GM23248 (cell line): ENCODE data around the gene UTP15. TPM values are rescaled to one million over a fixed set of nuclear protein-coding genes. Genes with fewer than 3 reads are reported as not detected.
A peak's percentile ranks its signal among the peaks of the same experiment; 100 is the strongest.

Experiments used
- DNase-seq: peaks from one replicate; pipeline ENCODE4 v3.0.0-alpha.2; 2015
- H2AFZ ChIP-seq: fragments of 200-600 bp; sonication (generic); 2 replicates; pipeline ENCODE4 v1.6.1; 2016; ENCODE audit warnings: antibody characterized with exemption
- H3F3A ChIP-seq: fragments of 200-600 bp; sonication (generic); 2 replicates; pipeline ENCODE4 v1.6.1; 2016; ENCODE audit warnings: mild to moderate bottlenecking, antibody characterized with exemption, mixed run types; ENCODE audit not compliant: insufficient read depth
- H3K27ac ChIP-seq: fragments of 200-600 bp; sonication (generic); 2 replicates; pipeline ENCODE4 v1.5.1; 2016; ENCODE audit warnings: mild to moderate bottlenecking
- H3K27me3 ChIP-seq: fragments of 200-600 bp; sonication (generic); replicated peaks from 2 replicates; pipeline ENCODE4 v1.6.1; 2016; ENCODE audit warnings: mild to moderate bottlenecking; ENCODE audit not compliant: insufficient read depth
- H3K36me3 ChIP-seq: fragments of 200-600 bp; sonication (generic); 2 replicates; pipeline ENCODE4 v1.6.1; 2016; ENCODE audit warnings: low read depth, mild to moderate bottlenecking
- H3K4me1 ChIP-seq: fragments of 200-600 bp; sonication (generic); 2 replicates; pipeline ENCODE4 v1.6.1; 2016; ENCODE audit warnings: mild to moderate bottlenecking; ENCODE audit not compliant: insufficient read depth
- H3K4me2 ChIP-seq: fragments of 200-600 bp; sonication (generic); one replicate; pipeline ENCODE4 v1.6.1; 2016; ENCODE audit warnings: mild to moderate bottlenecking; ENCODE audit not compliant: unreplicated experiment
- H3K4me3 ChIP-seq: fragments of 200-600 bp; sonication (generic); 2 replicates; pipeline ENCODE4 v1.5.1; 2016; ENCODE audit warnings: mild to moderate bottlenecking
- H3K79me2 ChIP-seq: fragments of 200-600 bp; sonication (generic); 2 replicates; pipeline ENCODE4 v1.6.1; 2016; ENCODE audit warnings: mild to moderate bottlenecking; ENCODE audit not compliant: insufficient read depth
- H3K9ac ChIP-seq: fragments of 200-600 bp; sonication (generic); 2 replicates; pipeline ENCODE4 v1.6.1; 2016; ENCODE audit warnings: mild to moderate bottlenecking
- H3K9me2 ChIP-seq: fragments of 200-600 bp; sonication (generic); 2 replicates; pipeline ENCODE4 v1.6.1; 2016; ENCODE audit warnings: mixed run types, mild to moderate bottlenecking, moderate library complexity; ENCODE audit not compliant: insufficient read depth
- H3K9me3 ChIP-seq: fragments of 200-600 bp; sonication (generic); one replicate; pipeline ENCODE4 v1.6.1; 2017; ENCODE audit warnings: low read depth
- H4K20me1 ChIP-seq: fragments of 200-600 bp; sonication (generic); 2 replicates; pipeline ENCODE4 v1.6.0; 2016; ENCODE audit not compliant: insufficient read depth
- EZH2 ChIP-seq: fragments of 200-600 bp; sonication (generic); IDR thresholded peaks from 2 replicates; pipeline ENCODE4 v1.6.1; 2018; ENCODE audit warnings: antibody characterized with exemption, mild to moderate bottlenecking; ENCODE audit not compliant: insufficient read depth, poor library complexity, severe bottlenecking
- EZH2phosphoT487 ChIP-seq: fragments of 200-600 bp; sonication (generic); IDR thresholded peaks from 2 replicates; pipeline ENCODE4 v1.6.1; 2018; ENCODE audit warnings: antibody characterized with exemption, moderate library complexity, mild to moderate bottlenecking, low read depth; ENCODE audit not compliant: insufficient read depth
- WGBS, 2 experiments: methylation state at CpG; one replicate each; pipeline ENCODE4 v1.1.6; 2015 to 2017; ENCODE audit warnings: low lambda C conversion rate in 2 of 2, low coverage in 1 of 2; ENCODE audit errors: missing lambda C conversion rate in 2 of 2; 5-methylcytosine and 5-hydroxymethylcytosine counted together
- in situ Hi-C: fragments of 300-500 bp; cut with MboI; formaldehyde crosslinking; loops from 2 replicates; pipeline ENCODE4 v1.15.0; 2020
- polyA plus RNA-seq: library from polyadenylated mRNA; unstranded; fragments of >200 nt; fragmentation: Nextera tagmentation; extraction: Ambion mirVana; gene quantifications from 2 replicates; pipeline ENCODE4 v1.2.1, GENCODE V29; 2016
- total RNA-seq: library from RNA; depleted of rRNA; stranded (reverse); fragments of >200 nt; shearing (Covaris generic); gene quantifications from 2 replicates; pipeline ENCODE4 v1.2.3, GENCODE V29; 2014

The UTP15 gene
- total and polyA plus RNA-seq, 2 experiments from 2014 or later, result 13.9 to 26.2 TPM

DNA sequence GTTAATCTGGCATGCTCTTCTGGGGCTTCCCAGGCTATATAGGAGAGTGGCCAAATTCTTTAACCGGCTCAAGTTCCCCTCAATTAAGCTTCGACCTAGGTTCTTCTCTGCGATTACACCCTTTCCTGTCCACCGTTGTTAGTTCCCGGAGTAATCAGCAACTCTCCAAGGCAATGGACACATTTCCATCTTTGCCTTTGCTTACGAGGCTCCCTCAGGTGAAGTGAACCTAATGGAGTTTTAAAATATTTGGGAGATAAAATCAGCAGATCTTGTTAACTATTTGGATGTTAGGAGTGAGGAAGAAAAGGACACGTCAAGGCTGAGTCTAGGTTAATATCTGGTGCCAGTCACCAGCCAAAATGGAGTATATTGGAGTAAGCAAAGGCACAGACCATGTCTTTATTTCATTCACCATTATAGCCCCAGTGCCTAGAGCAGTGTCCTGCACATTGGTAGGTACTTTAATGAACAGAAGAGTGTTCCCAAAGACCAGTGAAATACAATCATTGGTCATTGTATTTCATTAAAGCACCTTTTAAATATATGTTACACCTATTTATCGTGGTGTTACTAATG lies 515 bp downstream of the UTP15 start:
- no peaks in the 10 kb centered on the region for H3F3A ChIP-seq
- in situ Hi-C loops, result no loop called here
- DNase-seq, result peak; percentile 7
- peak overlapping the region; percentile 97 for H3K9ac ChIP-seq
- no peaks in the 10 kb centered on the region for H3K9me2 ChIP-seq
- peak overlapping the region; percentile 96 for H3K4me2 ChIP-seq
- no peak for TF ChIP-seq EZH2phosphoT487
- no peak for TF ChIP-seq EZH2
- H3K36me3 ChIP-seq, result peaks cover 10% of the 10 kb centered on the region
- H3K9me3 ChIP-seq, result no peaks in the 10 kb centered on the region
- 6 to 8% methylated on average over 8 of the region's 8 CpGs for WGBS, 2 experiments
- peak overlapping the region; percentile 100 for H3K4me3 ChIP-seq
- peak overlapping the region; percentile 93 for H2AFZ ChIP-seq
- peak overlapping the region; percentile 80 for H3K27ac ChIP-seq
- H3K79me2 ChIP-seq, result peaks cover 76% of the 10 kb centered on the region
- H3K4me1 ChIP-seq, result peaks cover 33% of the 10 kb centered on the region
- no peaks in the 10 kb centered on the region for H3K27me3 ChIP-seq
- no peaks in the 10 kb centered on the region for H4K20me1 ChIP-seq

DNA sequence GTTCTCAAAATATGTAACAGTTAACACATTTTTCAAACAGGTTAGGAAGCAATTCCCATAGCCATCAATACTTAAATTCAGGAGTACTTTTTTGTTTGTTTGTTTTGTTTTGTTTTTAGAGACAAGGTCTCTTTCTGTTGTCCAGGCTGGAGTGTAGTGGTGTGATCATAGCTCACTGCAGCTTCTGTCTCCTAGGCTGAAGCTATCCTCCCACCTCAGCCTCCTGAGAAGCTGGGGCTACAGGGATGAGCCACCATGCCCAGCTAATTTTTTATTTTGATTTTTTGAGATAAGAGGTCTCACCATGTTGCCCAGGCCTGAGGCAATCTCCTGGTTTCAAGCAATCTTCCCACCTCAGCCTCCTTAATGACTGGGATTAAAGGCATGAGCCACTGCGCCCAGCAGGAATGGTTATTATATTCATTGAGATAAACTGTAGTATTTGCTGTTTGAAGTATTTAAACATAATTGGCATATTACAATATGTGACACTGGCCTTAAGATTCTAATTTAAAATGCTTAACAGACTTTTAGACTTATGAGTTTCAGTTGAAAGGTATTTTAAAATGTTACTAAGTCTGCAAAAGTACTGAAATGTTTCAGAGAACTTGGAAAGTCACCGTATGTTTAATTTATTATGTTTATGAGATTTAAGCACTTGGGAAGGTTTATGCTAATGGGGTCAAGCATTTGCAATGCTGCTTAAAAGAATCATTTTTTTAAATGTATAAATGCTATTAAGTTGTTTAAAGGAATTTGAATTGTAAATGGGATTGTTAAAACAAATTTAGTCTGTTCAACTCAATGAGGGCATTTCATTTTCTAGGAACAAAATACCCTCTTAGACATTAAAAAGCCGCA lies 17.0 kb downstream of the UTP15 start:
- Histone ChIP-seq H3K4me1 (no peaks in the 10 kb centered on the region), H3K27me3 (no peaks in the 10 kb centered on the region), H2AFZ (no peak overlapping the region), H3K27ac (no peak overlapping the region), H3K9me2 (no peaks in the 10 kb centered on the region), H3K9ac (no peak overlapping the region), H3K36me3 (peaks cover 24% of the 10 kb centered on the region), H3K9me3 (no peaks in the 10 kb centered on the region), H3F3A (0 out of 2 replicates have a peak, but pooled peaks cover 4% of the 10 kb centered on the region), H3K4me2 (no peak overlapping the region), H4K20me1 (no peaks in the 10 kb centered on the region), H3K4me3 (no peak overlapping the region), H3K79me2 (no peaks in the 10 kb centered on the region)
- in situ Hi-C loops, result loop anchor here (25.0 kb wide), 1 partner anchor 1080 kb away; no protein-coding TSS in a partner anchor
- TF ChIP-seq EZH2 (no peak), EZH2phosphoT487 (no peak)
- 81 to 82% methylated on average over 3 of the region's 3 CpGs for WGBS, 2 experiments
- no peak for DNase-seq

DNA sequence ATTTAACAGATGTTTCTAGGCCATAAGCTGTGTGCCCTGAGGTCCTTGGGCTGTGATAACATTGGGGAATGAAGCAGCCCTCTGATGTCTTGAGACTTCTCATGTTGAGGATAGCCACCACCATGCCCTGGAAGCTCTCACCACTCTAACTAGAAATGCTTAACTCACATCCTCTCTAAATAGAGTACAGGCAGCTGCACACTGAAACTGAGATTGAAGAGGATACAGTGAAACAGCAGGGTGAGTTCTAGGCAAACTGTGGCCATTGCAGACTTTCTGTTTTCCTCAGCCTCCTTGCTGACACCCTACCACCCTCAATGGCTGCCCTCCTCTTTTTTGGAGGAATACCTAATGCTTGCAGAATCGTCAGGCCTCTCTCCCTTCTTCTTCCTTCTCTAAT lies 22.4 kb downstream of the UTP15 start:
- TF ChIP-seq EZH2phosphoT487 (no peak), EZH2 (no peak)
- no peaks in the 10 kb centered on the region for H3K36me3 ChIP-seq
- no peak overlapping the region for H3K4me3 ChIP-seq
- DNase-seq, result no peak
- 50 to 69% methylated on average over 1 of the region's 1 CpG for WGBS, 2 experiments
- no peaks in the 10 kb centered on the region for H3K9me3 ChIP-seq
- H3K9me2 ChIP-seq, result no peaks in the 10 kb centered on the region
- in situ Hi-C loops, result loop anchor here (25.0 kb wide), 1 partner anchor 1074 kb away; no protein-coding TSS in a partner anchor
- H3K27me3 ChIP-seq, result no peaks in the 10 kb centered on the region
- no peak overlapping the region for H2AFZ ChIP-seq
- no peak overlapping the region for H3K9ac ChIP-seq
- no peaks in the 10 kb centered on the region for H3K79me2 ChIP-seq
- H3K4me1 ChIP-seq, result peaks cover 17% of the 10 kb centered on the region
- no peaks in the 10 kb centered on the region for H4K20me1 ChIP-seq
- no peak overlapping the region for H3K27ac ChIP-seq
- peaks cover 18% of the 10 kb centered on the region for H3F3A ChIP-seq
- no peak overlapping the region for H3K4me2 ChIP-seq

DNA sequence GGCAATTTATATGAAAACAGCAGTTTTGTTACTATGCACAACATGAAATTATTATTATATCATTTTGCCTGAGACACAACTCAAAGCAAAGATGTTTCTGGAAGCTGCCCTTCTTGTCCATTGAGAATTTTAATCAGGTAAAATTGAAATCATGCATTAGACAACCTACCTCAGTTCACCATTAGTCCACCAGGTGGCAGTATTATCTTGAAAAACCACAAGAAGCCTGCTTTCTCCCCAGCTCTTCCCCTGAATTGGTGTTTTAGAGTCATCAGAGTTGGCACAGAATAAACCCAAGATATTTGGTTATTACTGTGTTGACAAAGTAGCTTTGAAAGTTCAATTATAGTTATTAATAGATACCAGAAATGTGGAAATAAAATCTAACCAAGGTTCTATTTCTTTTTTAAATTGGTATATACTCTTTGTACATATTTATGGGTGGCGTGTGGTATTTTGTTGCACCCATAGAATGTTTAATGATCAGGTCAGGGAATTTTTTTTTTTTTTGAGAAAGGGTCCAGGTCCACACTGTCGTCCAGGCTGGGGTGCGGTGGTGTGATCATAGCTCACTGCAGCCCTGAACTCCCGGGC lies 25.7 kb downstream of the UTP15 start:
- no peaks in the 10 kb centered on the region for H3K27me3 ChIP-seq
- no peak overlapping the region for H2AFZ ChIP-seq
- peak; percentile 89 for DNase-seq
- H3K4me1 ChIP-seq, result peaks cover 26% of the 10 kb centered on the region
- H3K79me2 ChIP-seq, result no peaks in the 10 kb centered on the region
- no peak overlapping the region for H3K4me3 ChIP-seq
- WGBS, 2 experiments, result 46 to 56% methylated on average over 4 of the region's 4 CpGs
- no peaks in the 10 kb centered on the region for H3K9me3 ChIP-seq
- no peak for TF ChIP-seq EZH2phosphoT487
- TF ChIP-seq EZH2, result no peak
- no peak overlapping the region for H3K9ac ChIP-seq
- H3K4me2 ChIP-seq, result no peak overlapping the region
- in situ Hi-C loops, result loop anchor here (5.0 to 25.0 kb wide), 2 partner anchors 201 to 1071 kb away; no protein-coding TSS in a partner anchor
- no peaks in the 10 kb centered on the region for H4K20me1 ChIP-seq
- H3F3A ChIP-seq, result peaks cover 26% of the 10 kb centered on the region
- no peaks in the 10 kb centered on the region for H3K36me3 ChIP-seq
- H3K27ac ChIP-seq, result peak overlapping the region; percentile 41
- no peaks in the 10 kb centered on the region for H3K9me2 ChIP-seq
